ENCODE data around the gene PHPT1.

Gene PHPT1

DNA sequence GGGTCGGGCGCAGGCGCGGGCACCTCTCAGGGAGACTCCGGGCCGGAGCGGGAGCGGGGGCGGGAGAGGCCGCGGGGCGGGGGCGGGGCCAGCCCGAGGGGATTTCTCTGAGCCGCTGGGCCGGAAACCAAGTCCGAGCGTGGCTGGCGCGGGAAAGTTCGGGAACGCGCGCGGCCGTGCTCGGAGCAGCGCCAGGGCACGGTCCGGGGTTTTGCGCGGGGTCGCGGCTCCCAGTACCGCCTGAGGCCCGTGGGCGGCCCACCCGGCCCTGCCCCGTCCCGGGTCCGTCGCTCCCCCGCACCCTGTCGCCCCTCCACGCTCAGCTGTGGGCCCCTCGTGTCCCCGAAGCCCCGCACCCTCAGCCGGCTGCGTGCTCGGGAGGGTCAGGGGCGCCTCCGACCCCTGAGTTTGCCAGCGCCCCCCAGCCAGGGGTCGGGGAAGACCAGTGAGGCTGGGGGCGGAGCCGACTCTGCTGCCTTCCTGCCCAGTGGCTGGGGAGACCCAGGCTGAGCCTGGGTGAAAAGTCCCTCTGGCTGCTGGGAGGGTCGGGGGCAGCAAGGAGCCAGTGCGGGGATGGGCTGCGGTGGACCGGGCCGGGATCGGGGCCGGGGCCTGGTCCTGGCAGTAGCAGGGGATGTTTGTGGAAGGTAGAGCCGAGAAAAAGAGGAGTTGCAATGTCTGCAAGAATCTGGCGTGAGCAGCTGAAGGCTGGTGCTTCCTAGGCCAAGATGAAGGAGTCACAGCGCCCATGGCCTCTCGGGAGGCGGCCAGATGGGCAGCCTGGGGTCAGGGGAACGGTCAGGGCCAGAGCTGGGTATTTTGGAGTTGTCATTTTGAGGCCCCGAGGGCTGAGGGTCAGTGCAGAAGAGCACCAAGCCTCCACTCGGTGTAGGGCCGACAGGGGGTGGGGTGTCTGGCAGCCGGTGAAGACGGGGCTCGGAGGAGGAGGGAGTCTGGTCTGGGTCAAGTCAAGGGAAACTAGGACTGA is 37.7 kb downstream of the PHPT1 start:
- DNase-seq (ENCODE audit: low spot score), result no peak

DNA sequence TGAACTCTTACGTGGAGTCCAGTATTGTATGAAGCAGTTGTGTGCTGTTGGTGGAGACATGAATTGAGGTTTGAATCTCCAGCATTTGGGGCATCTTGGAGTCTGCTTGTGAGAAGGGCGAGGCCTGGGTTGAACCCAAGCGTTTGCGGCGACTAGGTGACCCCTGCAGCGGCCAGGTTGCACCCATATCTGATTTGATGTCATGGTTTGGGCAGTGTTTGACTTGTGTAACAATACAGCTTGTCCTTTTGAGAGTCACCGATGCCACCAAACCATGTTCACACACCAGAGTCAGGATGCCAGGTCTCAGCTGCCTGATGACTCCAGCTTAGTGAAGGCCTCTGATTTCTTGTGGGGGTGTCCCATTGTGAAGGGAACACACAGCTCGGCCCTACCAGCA is 39.2 kb downstream of the PHPT1 start:
- DNase-seq (ENCODE audit: low spot score), result no peak

DNA sequence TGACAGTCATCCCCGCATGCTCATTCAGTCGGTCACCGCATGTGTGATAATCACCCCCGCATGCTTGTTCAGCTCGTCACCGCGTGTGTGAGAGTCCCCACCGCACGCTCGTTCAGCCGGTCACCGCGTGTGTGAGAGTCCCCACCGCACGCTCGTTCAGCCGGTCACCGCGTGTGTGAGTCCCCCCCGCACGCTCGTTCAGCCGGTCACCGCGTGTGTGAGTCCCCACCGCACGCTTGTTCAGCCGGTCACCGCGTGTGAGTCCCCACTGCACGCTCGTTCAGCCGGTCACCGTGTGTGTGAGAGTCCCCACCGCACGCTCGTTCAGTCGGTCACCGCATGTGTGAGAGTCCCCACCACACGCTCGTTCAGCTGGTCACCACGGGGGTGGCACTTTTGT is 40.6 kb downstream of the PHPT1 start:
- DNase-seq (ENCODE audit: low spot score), result no peak

DNA sequence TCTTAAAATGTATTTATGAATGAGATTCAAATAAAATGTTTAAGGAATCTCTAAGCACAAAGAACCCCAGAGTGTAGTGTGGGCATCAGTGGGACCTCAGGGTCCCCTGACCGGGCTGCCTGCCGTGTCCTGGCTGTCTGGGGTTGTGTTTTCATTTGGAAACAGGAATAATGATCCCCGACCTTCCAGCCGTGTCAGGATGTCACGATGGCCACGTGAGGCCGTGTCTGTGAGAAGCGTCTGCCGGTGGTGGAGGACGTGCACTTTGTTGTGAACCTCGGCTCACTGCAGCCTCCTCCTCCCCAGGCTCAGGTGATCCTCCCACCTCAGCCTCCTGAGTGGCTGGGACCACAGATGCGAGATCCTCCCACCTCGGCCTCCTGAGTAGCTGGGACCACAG is 41.5 kb downstream of the PHPT1 start:
- no peak for DNase-seq (ENCODE audit: low spot score)

DNA sequence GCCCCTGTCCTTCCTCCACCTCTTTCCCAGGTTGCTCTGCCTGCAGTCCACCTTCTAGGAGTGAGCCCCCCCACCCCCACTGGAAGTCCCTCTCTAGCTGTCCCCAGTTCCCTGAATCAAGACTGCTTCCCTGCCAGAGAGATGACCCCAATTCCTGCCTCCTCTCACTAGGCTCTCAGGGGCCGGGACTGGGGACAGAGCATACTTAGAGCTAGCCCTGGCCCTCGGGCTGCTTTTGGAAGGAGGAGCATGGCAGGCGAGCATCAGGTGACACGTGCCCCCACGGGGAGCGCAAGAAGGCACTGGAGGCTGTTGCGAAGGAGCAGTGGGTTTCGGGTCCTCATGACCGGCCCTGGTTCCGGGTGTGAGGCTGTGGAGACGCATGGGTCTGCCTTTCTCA is 46.8 kb downstream of the PHPT1 start:
- DNase-seq (ENCODE audit: low spot score), result no peak

DNA sequence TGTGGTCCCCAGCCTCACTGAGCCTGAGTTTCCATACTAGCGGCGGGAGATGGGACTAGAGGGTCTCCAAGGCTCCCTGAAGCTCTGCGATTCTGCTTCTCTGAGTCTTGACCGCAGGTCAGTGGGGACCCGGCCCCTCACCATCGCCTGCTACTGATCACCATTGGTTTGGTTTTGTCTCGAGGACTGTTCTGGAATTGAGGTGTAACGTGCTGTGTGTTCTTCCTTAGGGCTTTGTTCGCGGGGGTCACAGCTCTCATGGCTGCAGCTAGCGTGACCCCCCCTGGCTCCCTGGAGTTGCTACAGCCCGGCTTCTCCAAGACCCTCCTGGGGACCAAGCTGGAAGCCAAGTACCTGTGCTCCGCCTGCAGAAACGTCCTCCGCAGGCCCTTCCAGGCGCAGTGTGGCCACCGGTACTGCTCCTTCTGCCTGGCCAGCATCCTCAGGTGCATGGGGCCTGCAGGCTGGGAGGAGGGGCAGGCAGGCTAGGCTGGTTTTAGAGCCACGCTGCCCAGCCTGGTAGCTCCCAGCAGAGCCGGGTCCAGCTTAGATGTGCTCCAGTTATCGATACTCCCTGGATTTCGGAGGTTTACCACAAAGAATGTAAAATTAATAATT is 49.4 kb downstream of the PHPT1 start:
- DNase-seq (ENCODE audit: low spot score), result no peak

DNA sequence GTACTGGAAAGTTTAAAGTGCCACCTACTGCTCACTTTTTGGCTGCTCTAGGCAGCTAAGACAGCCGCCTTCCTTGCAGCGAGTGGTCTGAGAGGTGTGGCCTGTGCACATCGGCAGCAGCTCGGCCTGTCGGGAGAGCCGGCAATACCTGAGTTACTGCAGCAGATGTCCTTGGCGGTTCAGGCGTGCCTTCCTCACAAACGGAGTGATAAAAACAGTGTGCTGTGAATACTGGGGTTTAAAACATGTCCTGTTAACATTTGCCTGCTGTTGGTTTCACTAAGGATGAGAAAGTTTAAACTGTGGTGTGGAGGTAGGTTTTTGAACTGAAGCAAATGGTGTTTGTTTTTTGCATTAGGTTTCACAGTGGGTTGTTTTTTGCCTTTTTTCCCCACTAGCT is 50.0 kb downstream of the PHPT1 start:
- no peak for DNase-seq (ENCODE audit: low spot score)

DNA sequence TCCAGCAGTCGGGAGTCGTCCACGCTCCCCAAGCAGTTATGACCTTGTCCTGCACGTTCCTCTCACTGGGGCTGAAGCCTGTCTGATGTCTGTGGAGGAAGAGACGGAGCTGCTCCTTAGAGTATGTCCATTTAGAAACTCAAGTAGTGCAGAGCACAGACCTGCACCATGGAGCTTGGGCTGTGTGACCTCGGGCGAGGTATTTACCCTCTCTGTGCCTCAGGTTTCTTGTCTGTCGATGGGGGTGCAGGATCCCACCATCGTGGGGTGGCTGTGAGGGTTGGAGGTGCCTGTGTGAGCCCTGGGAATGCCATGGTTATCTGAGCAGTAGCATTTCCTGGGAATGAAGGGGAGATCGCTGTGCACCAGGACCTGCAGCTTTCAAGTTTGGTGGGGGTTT is 51.3 kb downstream of the PHPT1 start:
- no peak for DNase-seq (ENCODE audit: low spot score)

All from LoVo (cell line).